GM12878 (cell line): ENCODE results near the gene LRRFIP2. TPM values are rescaled to one million over a fixed set of nuclear protein-coding genes. Genes with fewer than 3 reads are reported as not detected.

ENCODE experiments used
- ATAC-seq: fragments of 200-7000 bp; cut with Tn5 transposase; 3 replicates; pipeline ENCODE4 v1.9.1; 2020; ENCODE audit warnings: mild to moderate bottlenecking, moderate library complexity
- BruUV-seq: library from RNA; stranded (reverse); fragments of 400-500 nt; replicated peaks from 2 replicates; lab custom pipeline; 2021; lab: Mats Ljungman, UMichigan
- CTCF ChIA-PET: fragments of 300-600 bp; sonication (Branson Sonifier 250); formaldehyde crosslinking; extraction: SDS; loops from one replicate; lab custom pipeline; 2021; ENCODE audit warnings: inconsistent platforms; lab: Yijun Ruan, JAX
- POLR2A ChIA-PET: fragments of 350-600 bp; formaldehyde crosslinking; extraction: SDS; loops from one replicate; lab custom pipeline; 2021; ENCODE audit warnings: inconsistent platforms; lab: Charles Lee
- RAD21 ChIA-PET: fragments of 300-600 bp; sonication (Branson Sonifier 250); formaldehyde crosslinking; loops from one replicate; lab custom pipeline; 2023; ENCODE audit warnings: antibody characterized with exemption; ENCODE audit not compliant: unreplicated experiment; lab: Charles Lee
- SMC1A ChIA-PET: fragments of 300-600 bp; sonication (Branson Sonifier 250); formaldehyde crosslinking; loops from one replicate; lab custom pipeline; 2023; ENCODE audit not compliant: unreplicated experiment, uncharacterized antibody; lab: Charles Lee
- DNase-seq: peaks from one replicate; pipeline ENCODE4 v3.0.0-alpha.2; 2011; ENCODE audit warnings: low read depth, low spot score
- FAIRE-seq: peaks from 3 replicates; lab custom pipeline; 2011; peaks lifted over from hg19 to GRCh38; lab: Jason Lieb, UNC
- H2AFZ ChIP-seq: 2 replicates; pipeline ENCODE4 v1.6.0; 2011; ENCODE audit warnings: low read depth, low read length, control low read depth; ENCODE audit not compliant: control insufficient read depth
- H3K27ac ChIP-seq: 2 replicates; pipeline ENCODE4 v1.5.1; 2011; ENCODE audit warnings: control low read depth; ENCODE audit not compliant: control insufficient read depth, insufficient read depth
- H3K27me3 ChIP-seq, 2 experiments: replicated peaks in 1 of 2; 2 replicates each; pipeline versions ENCODE4 v1.6.0 to v1.6.1; 2011; ENCODE audit warnings: low read length in 1 of 2; ENCODE audit not compliant: control insufficient read depth in 2 of 2, insufficient read depth in 2 of 2
- H3K36me3 ChIP-seq, 2 experiments: 2 replicates each; pipeline ENCODE4 v1.5.1; 2011; ENCODE audit warnings: low read length in 1 of 2; ENCODE audit not compliant: control insufficient read depth in 2 of 2, insufficient read depth in 2 of 2
- H3K4me1 ChIP-seq: 2 replicates; pipeline ENCODE4 v1.6.1; 2011; ENCODE audit warnings: mild to moderate bottlenecking, low read length, moderate library complexity, mixed read lengths; ENCODE audit not compliant: control insufficient read depth, insufficient read depth
- H3K4me2 ChIP-seq: 2 replicates; pipeline ENCODE4 v1.6.0; 2011; ENCODE audit warnings: control low read depth; ENCODE audit not compliant: control insufficient read depth, insufficient read depth
- H3K4me3 ChIP-seq: fragments of 200-600 bp; sonication (generic); 2 replicates; pipeline ENCODE4 v1.5.1; 2016
- H3K79me2 ChIP-seq: 2 replicates; pipeline ENCODE4 v1.6.0; 2011; ENCODE audit warnings: low read length; ENCODE audit not compliant: control insufficient read depth, insufficient read depth
- H3K9ac ChIP-seq: 2 replicates; pipeline ENCODE4 v1.8.0; 2011; ENCODE audit warnings: low read length, control low read depth, mixed read lengths; ENCODE audit not compliant: control insufficient read depth, insufficient read depth
- H3K9me3 ChIP-seq: replicated peaks from 3 replicates; pipeline ENCODE4 v1.5.1; 2011; ENCODE audit warnings: mild to moderate bottlenecking, low read length; ENCODE audit not compliant: control insufficient read depth, insufficient read depth
- H4K20me1 ChIP-seq: 2 replicates; pipeline ENCODE4 v1.6.0; 2011; ENCODE audit not compliant: control insufficient read depth, insufficient read depth
- IKZF2 ChIP-seq, 2 experiments: fragments of 450-650 bp; IDR thresholded peaks; 2 replicates each; pipeline ENCODE4 v1.6.1; 2017; ENCODE audit warnings: mild to moderate bottlenecking in 2 of 2, moderate library complexity in 2 of 2
- RAD51 ChIP-seq: fragments of 450-650 bp; IDR thresholded peaks from 2 replicates; pipeline ENCODE4 v1.6.1; 2016; ENCODE audit warnings: moderate library complexity, mild to moderate bottlenecking, inconsistent platforms
- SUPT20H ChIP-seq: IDR thresholded peaks from 2 replicates; pipeline ENCODE4 v1.6.1; 2011; ENCODE audit warnings: low read depth, mild to moderate bottlenecking, low read length, moderate library complexity, borderline replicate concordance; ENCODE audit not compliant: control insufficient read depth
- TCF7 ChIP-seq: IDR thresholded peaks from 2 replicates; pipeline ENCODE4 v1.6.1; 2014; ENCODE audit warnings: antibody characterized with exemption, borderline replicate concordance
- ZNF384 ChIP-seq: IDR thresholded peaks from 2 replicates; pipeline ENCODE4 v1.6.1; 2012; ENCODE audit warnings: low read depth, mild to moderate bottlenecking, low read length, improper control_type of control experiment, borderline replicate concordance
- WGBS: methylation state at CpG from one replicate; pipeline ENCODE4 v1.1.6; 2016; ENCODE audit warnings: low lambda C conversion rate; ENCODE audit not compliant: insufficient replicate concordance, insufficient coverage; ENCODE audit errors: missing lambda C conversion rate; 5-methylcytosine and 5-hydroxymethylcytosine counted together
- in situ Hi-C: fragments of 300-500 bp; cut with MboI; formaldehyde crosslinking; loops from 9 replicates; pipeline ENCODE4 v1.14.3; 2018; ENCODE audit warnings: mixed read lengths
- intact Hi-C: fragments of 100-400 bp; cut with micrococcal nuclease; formaldehyde crosslinking; loops from one replicate; pipeline ENCODE4 v1.14.2; 2022; ENCODE audit not compliant: unreplicated experiment
- polyA plus RNA-seq, 11 experiments: library from polyadenylated mRNA; depleted of rRNA in 4 of 11; unstranded in 6 of 11; stranded (reverse) in 5 of 11; fragments of >200 nt; fragmentation: Nextera tagmentation in 4 of 11; fragmentation: Illumina TruSeq in 1 of 11; extraction: Ambion mirVana in 4 of 11; extraction: Trizol in 1 of 11; gene quantifications; 1 replicate in 1 of 11; 2 replicates in 10 of 11; pipeline versions ENCODE4 v1.2.1 to v1.2.3, GENCODE V29; 2011 to 2016; ENCODE audit warnings: inconsistent platforms in 2 of 11, missing spikeins in 2 of 11, low read depth in 1 of 11
- total RNA-seq, 4 experiments: library from RNA; depleted of rRNA in 3 of 4; stranded (reverse); fragments of >200 nt in 3 of 4; fragmentation: Illumina TruSeq in 1 of 4; extraction: Trizol in 1 of 4; gene quantifications; 2 replicates each; pipeline versions ENCODE4 v1.2.1 to v1.2.3, GENCODE V29; 2013 to 2021
- TF ChIP-seq, protein P1 (sequence below): fragments of 450-650 bp; IDR thresholded peaks from 2 replicates; pipeline ENCODE4 v1.6.1; 2017; ENCODE audit warnings: mild to moderate bottlenecking, moderate library complexity

The LRRFIP2 gene
- total and polyA plus RNA-seq, 10 of the 15 experiments (the other 5 are each of a cell fraction or from before 2014, with no cell fraction given) = 9.7 to 46.9 (median 38.1) TPM

GRCh38 chr3:37082317-37082716, 92.1 kb downstream of the LRRFIP2 start:
- no peak overlapping the region for H3K9ac ChIP-seq
- H2AFZ ChIP-seq = no peak overlapping the region
- no peaks in the 10 kb centered on the region for H3K27me3 ChIP-seq
- H3K4me2 ChIP-seq = no peak overlapping the region
- no peak for FAIRE-seq
- H4K20me1 ChIP-seq = no peaks in the 10 kb centered on the region
- no peak overlapping the region for H3K27ac ChIP-seq
- POLR2A ChIA-PET = no interaction called here
- DNase-seq = no peak
- H3K4me1 ChIP-seq = no peaks in the 10 kb centered on the region
- SMC1A ChIA-PET = interaction anchor here (1.0 to 1.4 kb wide), 2 partner anchors 81 to 131 kb away, joined by 3 to 5 read pairs; no protein-coding TSS in a partner anchor
- in situ Hi-C loops (no loop called here), intact Hi-C loops (no loop called here)
- RAD21 ChIA-PET = no interaction called here
- no TSS peak for BruUV-seq
- no peak for ATAC-seq
- 91% methylated on average over 3 of the region's 3 CpGs for WGBS
- H3K4me3 ChIP-seq = no peak overlapping the region
- no peaks in the 10 kb centered on the region for H3K9me3 ChIP-seq
- TF ChIP-seq RAD51 = no peak
- CTCF ChIA-PET = interaction anchor here (0.6 kb wide), 1 partner anchor 177 kb away, joined by 4 read pairs; no protein-coding TSS in a partner anchor
- no peaks in the 10 kb centered on the region for H3K79me2 ChIP-seq
- H3K36me3 ChIP-seq = no peaks in the 10 kb centered on the region

GRCh38 chr3:37075955-37076354, 98.4 kb downstream of the LRRFIP2 start:
- CTCF ChIA-PET = no interaction called here
- DNase-seq = no peak
- no peak for ATAC-seq
- no peaks in the 10 kb centered on the region for H3K9me3 ChIP-seq
- H3K79me2 ChIP-seq = no peaks in the 10 kb centered on the region
- H3K4me2 ChIP-seq = no peak overlapping the region
- peaks cover 0 to 4% of the 10 kb centered on the region in 2 experiments; a peak in 2 of 4 replicates for H3K36me3 ChIP-seq
- no peak for FAIRE-seq
- 100% methylated on average over 1 of the region's 1 CpG for WGBS
- in situ Hi-C loops = no loop called here
- SMC1A ChIA-PET = no interaction called here
- H3K4me3 ChIP-seq = no peak overlapping the region
- H3K27me3 ChIP-seq = no peaks in the 10 kb centered on the region
- H4K20me1 ChIP-seq = no peaks in the 10 kb centered on the region
- intact Hi-C loops = no loop called here
- no TSS peak for BruUV-seq
- H2AFZ ChIP-seq = no peak overlapping the region
- POLR2A ChIA-PET = no interaction called here
- no peak overlapping the region for H3K9ac ChIP-seq
- RAD21 ChIA-PET = no interaction called here
- no peaks in the 10 kb centered on the region for H3K4me1 ChIP-seq
- no peak overlapping the region for H3K27ac ChIP-seq
- TF ChIP-seq IKZF2 (IDR thresholded peaks at IDR 0.05) (no peak), ZNF384 (no peak), TCF7 (no peak), SUPT20H (no peak)
- TF ChIP-seq, protein P1, sequence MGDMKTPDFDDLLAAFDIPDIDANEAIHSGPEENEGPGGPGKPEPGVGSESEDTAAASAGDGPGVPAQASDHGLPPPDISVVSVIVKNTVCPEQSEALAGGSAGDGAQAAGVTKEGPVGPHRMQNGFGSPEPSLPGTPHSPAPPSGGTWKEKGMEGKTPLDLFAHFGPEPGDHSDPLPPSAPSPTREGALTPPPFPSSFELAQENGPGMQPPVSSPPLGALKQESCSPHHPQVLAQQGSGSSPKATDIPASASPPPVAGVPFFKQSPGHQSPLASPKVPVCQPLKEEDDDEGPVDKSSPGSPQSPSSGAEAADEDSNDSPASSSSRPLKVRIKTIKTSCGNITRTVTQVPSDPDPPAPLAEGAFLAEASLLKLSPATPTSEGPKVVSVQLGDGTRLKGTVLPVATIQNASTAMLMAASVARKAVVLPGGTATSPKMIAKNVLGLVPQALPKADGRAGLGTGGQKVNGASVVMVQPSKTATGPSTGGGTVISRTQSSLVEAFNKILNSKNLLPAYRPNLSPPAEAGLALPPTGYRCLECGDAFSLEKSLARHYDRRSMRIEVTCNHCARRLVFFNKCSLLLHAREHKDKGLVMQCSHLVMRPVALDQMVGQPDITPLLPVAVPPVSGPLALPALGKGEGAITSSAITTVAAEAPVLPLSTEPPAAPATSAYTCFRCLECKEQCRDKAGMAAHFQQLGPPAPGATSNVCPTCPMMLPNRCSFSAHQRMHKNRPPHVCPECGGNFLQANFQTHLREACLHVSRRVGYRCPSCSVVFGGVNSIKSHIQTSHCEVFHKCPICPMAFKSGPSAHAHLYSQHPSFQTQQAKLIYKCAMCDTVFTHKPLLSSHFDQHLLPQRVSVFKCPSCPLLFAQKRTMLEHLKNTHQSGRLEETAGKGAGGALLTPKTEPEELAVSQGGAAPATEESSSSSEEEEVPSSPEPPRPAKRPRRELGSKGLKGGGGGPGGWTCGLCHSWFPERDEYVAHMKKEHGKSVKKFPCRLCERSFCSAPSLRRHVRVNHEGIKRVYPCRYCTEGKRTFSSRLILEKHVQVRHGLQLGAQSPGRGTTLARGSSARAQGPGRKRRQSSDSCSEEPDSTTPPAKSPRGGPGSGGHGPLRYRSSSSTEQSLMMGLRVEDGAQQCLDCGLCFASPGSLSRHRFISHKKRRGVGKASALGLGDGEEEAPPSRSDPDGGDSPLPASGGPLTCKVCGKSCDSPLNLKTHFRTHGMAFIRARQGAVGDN = no peak
- TF ChIP-seq, all 136 proteins: peak for 0
